Measurements from ENCODE around the gene FANCC. TPM values are rescaled to one million over a fixed set of nuclear protein-coding genes. Genes with fewer than 3 reads are reported as not detected.

The FANCC gene
- total RNA-seq, 1 experiment from 2014 or later = 44.7 TPM

DNA sequence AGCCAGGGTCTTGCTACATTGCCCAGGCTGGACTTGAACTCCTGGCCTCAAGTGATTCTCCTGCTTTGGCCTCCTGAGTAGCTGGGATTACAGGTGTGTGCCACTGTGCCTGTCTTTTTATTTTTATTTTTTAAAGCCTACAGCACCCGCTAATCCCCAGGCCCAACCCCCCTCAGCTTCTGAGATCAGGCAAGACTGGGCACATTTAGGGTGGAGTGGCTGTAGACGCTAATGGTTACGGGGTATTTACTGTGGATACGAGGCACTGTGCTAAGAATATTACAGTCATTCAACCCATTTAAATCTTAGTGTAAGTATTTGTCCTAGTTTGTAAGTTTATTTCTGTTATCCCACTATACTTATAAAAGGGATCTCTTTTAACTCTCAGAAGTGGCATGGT lies 175.2 kb downstream of the FANCC start:
- Histone ChIP-seq H3K27me3 (ENCODE audit: insufficient read depth, low read depth) (no peaks in the 10 kb centered on the region), H4K20me1 (ENCODE audit: insufficient read depth) (no peaks in the 10 kb centered on the region), H2AFZ (no peak overlapping the region), H3K79me2 (ENCODE audit: low read depth) (no peaks in the 10 kb centered on the region), H3K9me2 (ENCODE audit: insufficient read depth) (no peaks in the 10 kb centered on the region), H3K9me3 (ENCODE audit: insufficient read depth, low read depth) (no peaks in the 10 kb centered on the region), H3K36me3 (ENCODE audit: low read depth) (no peaks in the 10 kb centered on the region; the same call in 1 of the 2 replicates), H3K4me2 (no peak overlapping the region), H3F3A (ENCODE audit: insufficient read depth, low read depth) (no peaks in the 10 kb centered on the region), H3K4me1 (replicated peaks; ENCODE audit: insufficient read depth) (no peaks in the 10 kb centered on the region), H3K4me3 (no peak overlapping the region), H3K27ac (no peak overlapping the region)
- no TSS peak for BruUV-seq (replicated peaks)
- intact Hi-C loops (cut with micrococcal nuclease; ENCODE audit: unreplicated experiment) = no loop called here
- no peak for TF ChIP-seq EZH2 (IDR thresholded peaks at IDR 0.05; ENCODE audit: low read depth)
- TF ChIP-seq, protein P1, sequence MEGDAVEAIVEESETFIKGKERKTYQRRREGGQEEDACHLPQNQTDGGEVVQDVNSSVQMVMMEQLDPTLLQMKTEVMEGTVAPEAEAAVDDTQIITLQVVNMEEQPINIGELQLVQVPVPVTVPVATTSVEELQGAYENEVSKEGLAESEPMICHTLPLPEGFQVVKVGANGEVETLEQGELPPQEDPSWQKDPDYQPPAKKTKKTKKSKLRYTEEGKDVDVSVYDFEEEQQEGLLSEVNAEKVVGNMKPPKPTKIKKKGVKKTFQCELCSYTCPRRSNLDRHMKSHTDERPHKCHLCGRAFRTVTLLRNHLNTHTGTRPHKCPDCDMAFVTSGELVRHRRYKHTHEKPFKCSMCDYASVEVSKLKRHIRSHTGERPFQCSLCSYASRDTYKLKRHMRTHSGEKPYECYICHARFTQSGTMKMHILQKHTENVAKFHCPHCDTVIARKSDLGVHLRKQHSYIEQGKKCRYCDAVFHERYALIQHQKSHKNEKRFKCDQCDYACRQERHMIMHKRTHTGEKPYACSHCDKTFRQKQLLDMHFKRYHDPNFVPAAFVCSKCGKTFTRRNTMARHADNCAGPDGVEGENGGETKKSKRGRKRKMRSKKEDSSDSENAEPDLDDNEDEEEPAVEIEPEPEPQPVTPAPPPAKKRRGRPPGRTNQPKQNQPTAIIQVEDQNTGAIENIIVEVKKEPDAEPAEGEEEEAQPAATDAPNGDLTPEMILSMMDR (conservative IDR thresholded peaks at IDR 0.05) = no peak
- no peak for DNase-seq
- CTCF ChIA-PET = no interaction called here
- POLR2A ChIA-PET (ENCODE audit: unreplicated experiment) = interaction anchor here (0.7 kb wide), 1 partner anchor 461 kb away, joined by 3 read pairs; no protein-coding TSS in a partner anchor

DNA sequence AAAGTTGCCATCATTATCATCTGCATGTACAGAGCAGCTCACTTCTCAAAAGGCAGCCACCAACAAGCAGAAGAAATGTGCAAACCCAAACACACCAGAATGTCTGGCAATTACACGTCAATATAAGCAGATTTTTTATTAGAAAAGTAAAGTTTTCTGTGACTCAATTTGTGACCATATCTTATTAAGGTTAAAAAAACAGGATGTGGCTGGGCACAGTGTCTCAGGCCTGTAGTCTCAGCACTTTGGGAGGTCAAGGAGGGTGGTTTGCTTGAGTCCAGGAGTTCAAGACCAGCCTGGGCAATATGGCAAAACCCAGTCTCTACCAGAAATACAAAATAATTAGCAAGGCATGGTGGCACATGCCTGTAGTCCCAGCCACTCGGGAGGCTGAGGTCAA lies 176.7 kb downstream of the FANCC start:
- no peak overlapping the region for H3K4me2 ChIP-seq
- ChIA-PET CTCF (no interaction called here), POLR2A (ENCODE audit: unreplicated experiment) (no interaction called here)
- H3K79me2 ChIP-seq (ENCODE audit: low read depth) = no peaks in the 10 kb centered on the region
- H3K4me1 ChIP-seq (replicated peaks; ENCODE audit: insufficient read depth) = no peaks in the 10 kb centered on the region
- H4K20me1 ChIP-seq (ENCODE audit: insufficient read depth) = no peaks in the 10 kb centered on the region
- DNase-seq = no peak
- no peak for TF ChIP-seq EZH2 (IDR thresholded peaks at IDR 0.05; ENCODE audit: low read depth)
- TF ChIP-seq, protein P1 (conservative IDR thresholded peaks at IDR 0.05) = no peak
- no peaks in the 10 kb centered on the region for H3K9me3 ChIP-seq (ENCODE audit: insufficient read depth, low read depth)
- H3K27me3 ChIP-seq (ENCODE audit: insufficient read depth, low read depth) = no peaks in the 10 kb centered on the region
- H3K36me3 ChIP-seq (ENCODE audit: low read depth) = no peaks in the 10 kb centered on the region; the same call in 1 of the 2 replicates
- H3K4me3 ChIP-seq = no peak overlapping the region
- no peak overlapping the region for H3K27ac ChIP-seq
- intact Hi-C loops (cut with micrococcal nuclease; ENCODE audit: unreplicated experiment) = no loop called here
- H2AFZ ChIP-seq = no peak overlapping the region
- H3K9me2 ChIP-seq (ENCODE audit: insufficient read depth) = no peaks in the 10 kb centered on the region
- no TSS peak for BruUV-seq (replicated peaks)
- H3F3A ChIP-seq (ENCODE audit: insufficient read depth, low read depth) = no peaks in the 10 kb centered on the region

DNA sequence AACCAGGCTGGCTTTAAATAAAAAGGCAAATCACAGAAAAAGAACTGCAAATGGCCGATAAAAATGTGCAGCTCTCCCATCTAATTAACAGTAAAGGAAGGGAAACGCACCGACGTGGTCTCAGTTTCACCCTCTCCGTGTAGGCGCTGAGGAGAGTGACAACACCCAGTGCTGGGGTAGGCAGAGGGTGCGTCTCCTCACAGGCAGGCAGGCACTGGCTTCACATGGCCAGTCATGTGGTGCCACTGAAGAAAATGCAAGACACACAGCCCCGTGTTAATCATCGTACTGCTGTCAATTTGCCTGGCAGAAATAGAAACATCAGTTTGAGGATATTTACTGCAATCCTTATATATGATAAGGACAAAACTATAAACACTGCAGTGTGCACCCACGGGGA lies 178.4 kb downstream of the FANCC start:
- no TSS peak for BruUV-seq (replicated peaks)
- Histone ChIP-seq H3K36me3 (ENCODE audit: low read depth) (no peaks in the 10 kb centered on the region), H2AFZ (no peak overlapping the region), H3K79me2 (ENCODE audit: low read depth) (no peaks in the 10 kb centered on the region), H3K27ac (no peak overlapping the region), H3K4me2 (no peak overlapping the region), H3K27me3 (ENCODE audit: insufficient read depth, low read depth) (no peaks in the 10 kb centered on the region), H3F3A (ENCODE audit: insufficient read depth, low read depth) (no peaks in the 10 kb centered on the region), H3K9me2 (ENCODE audit: insufficient read depth) (no peaks in the 10 kb centered on the region), H3K9me3 (ENCODE audit: insufficient read depth, low read depth) (no peaks in the 10 kb centered on the region), H3K4me1 (replicated peaks; ENCODE audit: insufficient read depth) (no peaks in the 10 kb centered on the region), H4K20me1 (ENCODE audit: insufficient read depth) (no peaks in the 10 kb centered on the region), H3K4me3 (no peak overlapping the region)
- intact Hi-C loops (cut with micrococcal nuclease; ENCODE audit: unreplicated experiment) = no loop called here
- ChIA-PET POLR2A (ENCODE audit: unreplicated experiment) (no interaction called here), CTCF (no interaction called here)
- TF ChIP-seq, protein P1 (conservative IDR thresholded peaks at IDR 0.05) = no peak
- TF ChIP-seq EZH2 (IDR thresholded peaks at IDR 0.05; ENCODE audit: low read depth) = no peak
- no peak for DNase-seq
